Stimulated activated CD8-positive, alpha-beta memory T cell treated with anti-CD3 and anti-CD28 coated beads, Interleukin-12 subunit alpha, Interleukin-12 subunit beta, amount 100 ng/mL, for 24 hours (primary cell): Measurements from ENCODE around the gene HOXD10.

Experiments used
- DNase-seq: peaks from one replicate; pipeline ENCODE4 v3.0.0-alpha.2; 2020; ENCODE audit errors: extremely low read depth

HOXD10 gene

DNA sequence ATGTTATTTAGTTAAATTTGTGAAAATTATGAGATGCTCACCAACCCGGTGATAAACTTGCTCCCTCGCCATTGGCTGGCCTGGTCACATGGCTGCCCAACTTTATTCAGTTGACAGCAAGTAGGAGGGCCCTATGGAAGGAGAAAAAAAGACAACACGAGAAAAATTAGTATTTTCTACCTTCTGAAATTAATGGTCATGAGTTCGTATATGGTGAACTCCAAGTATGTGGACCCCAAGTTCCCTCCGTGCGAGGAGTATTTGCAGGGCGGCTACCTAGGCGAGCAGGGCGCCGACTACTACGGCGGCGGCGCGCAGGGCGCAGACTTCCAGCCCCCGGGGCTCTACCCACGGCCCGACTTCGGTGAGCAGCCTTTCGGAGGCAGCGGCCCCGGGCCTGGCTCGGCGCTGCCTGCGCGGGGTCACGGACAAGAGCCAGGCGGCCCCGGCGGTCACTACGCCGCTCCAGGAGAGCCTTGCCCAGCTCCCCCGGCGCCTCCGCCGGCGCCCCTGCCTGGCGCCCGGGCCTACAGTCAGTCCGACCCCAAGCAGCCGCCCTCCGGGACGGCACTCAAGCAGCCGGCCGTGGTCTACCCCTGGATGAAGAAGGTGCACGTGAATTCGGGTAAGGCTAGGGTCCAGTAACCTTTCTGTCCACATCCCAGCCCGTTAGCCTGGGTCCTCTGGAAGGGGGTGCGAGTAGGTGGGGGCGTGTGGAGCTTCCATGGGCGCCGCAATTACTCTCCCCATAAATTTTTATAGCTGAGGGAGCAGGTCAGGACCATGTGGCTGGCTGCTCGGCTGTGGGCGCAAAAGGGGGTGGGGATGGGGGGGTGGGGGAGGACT lies 35.1 kb downstream of the HOXD10 start, which contains the start of gene HOXD4:
HOXD4 (plus strand) TSS at position 109 of the 846 bp plus-strand sequence; CDS start at position 193, 84 bp downstream.
- DNase-seq: no peak

DNA sequence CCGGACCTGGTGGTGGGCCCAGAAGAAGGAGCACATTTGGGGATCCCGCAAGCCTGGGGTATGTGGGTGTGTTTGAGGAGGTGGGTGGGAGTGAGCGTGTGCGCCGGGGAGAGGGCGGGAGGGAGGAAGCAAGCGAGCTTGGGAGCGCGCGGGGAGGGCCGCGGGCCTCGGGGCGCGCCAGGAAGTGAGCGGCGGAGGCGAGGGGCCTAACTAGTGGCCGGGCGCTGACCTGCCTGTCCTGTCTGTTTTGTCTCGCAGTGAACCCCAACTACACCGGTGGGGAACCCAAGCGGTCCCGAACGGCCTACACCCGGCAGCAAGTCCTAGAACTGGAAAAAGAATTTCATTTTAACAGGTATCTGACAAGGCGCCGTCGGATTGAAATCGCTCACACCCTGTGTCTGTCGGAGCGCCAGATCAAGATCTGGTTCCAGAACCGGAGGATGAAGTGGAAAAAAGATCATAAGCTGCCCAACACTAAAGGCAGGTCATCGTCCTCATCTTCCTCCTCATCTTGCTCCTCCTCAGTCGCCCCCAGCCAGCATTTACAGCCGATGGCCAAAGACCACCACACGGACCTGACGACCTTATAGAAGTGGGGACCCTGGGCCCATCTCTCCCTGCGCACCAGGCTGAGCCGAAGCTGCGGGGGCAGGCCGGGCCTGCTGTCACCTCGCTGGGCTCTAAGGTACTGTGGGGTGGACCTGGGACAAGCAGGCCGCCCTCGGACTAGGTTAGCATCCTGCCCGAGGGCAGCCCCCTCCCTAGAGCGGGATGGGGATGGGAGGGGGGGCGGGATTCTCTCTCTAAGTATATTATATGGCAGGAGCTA lies 36.0 kb downstream of the HOXD10 start:
- no peak for DNase-seq

DNA sequence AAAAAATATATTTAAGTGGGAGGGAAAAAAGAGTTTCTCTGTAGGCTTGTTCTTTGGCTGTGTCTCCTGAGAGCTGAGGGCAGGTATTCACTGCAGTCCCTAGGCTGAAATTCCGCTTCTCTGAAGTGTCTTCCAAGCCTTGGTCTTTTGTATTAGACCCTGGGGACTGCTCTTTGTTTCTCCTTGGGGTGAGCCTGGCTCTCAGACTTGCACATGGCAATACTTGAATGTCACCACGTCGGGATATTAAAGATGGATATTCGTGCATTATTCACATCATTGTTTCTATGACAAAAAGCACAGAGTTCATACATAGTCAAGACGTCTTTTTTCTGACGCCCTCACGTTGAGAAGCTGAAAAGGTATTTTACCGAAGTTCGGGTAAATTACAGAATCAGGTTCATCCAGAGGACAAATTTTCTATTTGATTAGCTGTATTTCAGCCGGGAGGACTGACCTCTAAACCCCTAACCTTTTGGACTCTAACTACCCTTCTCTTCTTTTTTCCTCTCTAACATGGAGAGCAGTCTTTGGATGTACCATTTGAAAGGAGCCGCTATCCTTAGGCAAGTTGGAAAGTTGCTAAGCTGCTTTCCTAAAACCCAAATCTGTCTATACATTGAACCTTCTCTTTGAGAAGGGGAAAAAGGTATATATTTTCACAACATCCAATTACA lies 38.1 kb downstream of the HOXD10 start:
- DNase-seq: no peak

- DNase-seq: no peak
Observed at GRCh38 chr2:176155356-176156044, 38.9 kb downstream of the HOXD10 start.

- no peak for DNase-seq
Observed at GRCh38 chr2:176156301-176156806, 39.8 kb downstream of the HOXD10 start.

GRCh38 chr2:176156807-176157498 lies 40.4 kb downstream of the HOXD10 start, which contains the start of gene HOXD3:
TSS of gene HOXD3 (plus strand) at chr2:176157307. CDS start at chr2:176169115, 11,808 bp downstream.
- DNase-seq: no peak

GRCh38 chr2:176157499-176158185 lies 41.1 kb downstream of the HOXD10 start:
- no peak for DNase-seq

DNA sequence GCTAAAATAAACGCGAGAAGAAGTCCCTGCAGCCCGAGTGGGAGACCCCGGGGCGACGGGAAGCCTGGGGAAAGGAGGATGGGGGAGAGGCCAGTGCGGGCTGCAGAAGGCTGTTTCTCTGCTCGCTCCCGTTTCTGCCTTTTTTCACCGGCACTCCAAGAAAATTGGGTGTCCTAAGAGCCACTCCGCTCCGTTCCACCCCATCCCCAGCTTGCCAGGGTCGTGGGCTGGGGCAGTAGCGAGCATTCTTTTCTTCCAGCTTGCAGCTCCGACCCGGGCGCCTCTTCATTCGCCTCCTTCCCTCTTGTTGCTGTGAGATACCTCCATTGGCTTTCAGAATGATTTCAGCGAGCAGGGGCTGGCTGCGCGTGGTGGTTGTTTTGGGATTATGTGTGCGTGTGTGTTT lies 41.6 kb downstream of the HOXD10 start:
- DNase-seq: no peak

GRCh38 chr2:176158855-176159662 lies 42.5 kb downstream of the HOXD10 start:
- no peak for DNase-seq

DNA sequence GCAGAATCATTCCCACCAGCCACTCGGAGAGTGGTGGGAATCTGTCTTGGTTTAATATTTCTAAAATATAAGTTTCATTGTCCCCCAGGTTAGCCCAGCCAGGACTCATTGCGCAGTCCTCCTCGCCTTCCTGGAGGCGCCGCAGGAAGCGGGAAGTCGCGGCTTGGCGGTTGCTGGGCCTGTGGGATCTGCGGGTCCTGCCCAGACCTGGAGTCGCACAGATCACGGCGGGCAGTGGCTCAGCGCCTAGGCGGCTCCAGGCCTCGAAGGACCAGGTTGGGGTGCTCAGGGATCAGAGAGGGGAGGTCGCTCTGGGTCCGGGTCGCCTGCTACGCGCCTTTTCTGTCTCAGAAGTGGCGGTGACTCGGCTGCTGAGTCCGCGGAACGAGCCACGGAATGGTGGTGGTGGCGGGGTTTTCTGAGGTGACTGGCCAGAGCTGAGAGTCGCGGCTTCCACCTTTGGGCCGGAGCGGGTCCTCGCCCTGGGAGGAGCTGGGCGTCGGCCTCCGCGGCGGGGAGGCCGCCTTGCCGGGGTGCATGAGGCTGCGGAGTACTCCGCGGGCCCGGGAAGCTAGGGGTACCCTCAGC lies 43.2 kb downstream of the HOXD10 start:
- no peak for DNase-seq

GRCh38 chr2:176160251-176160985 lies 43.8 kb downstream of the HOXD10 start:
- DNase-seq: no peak

DNA sequence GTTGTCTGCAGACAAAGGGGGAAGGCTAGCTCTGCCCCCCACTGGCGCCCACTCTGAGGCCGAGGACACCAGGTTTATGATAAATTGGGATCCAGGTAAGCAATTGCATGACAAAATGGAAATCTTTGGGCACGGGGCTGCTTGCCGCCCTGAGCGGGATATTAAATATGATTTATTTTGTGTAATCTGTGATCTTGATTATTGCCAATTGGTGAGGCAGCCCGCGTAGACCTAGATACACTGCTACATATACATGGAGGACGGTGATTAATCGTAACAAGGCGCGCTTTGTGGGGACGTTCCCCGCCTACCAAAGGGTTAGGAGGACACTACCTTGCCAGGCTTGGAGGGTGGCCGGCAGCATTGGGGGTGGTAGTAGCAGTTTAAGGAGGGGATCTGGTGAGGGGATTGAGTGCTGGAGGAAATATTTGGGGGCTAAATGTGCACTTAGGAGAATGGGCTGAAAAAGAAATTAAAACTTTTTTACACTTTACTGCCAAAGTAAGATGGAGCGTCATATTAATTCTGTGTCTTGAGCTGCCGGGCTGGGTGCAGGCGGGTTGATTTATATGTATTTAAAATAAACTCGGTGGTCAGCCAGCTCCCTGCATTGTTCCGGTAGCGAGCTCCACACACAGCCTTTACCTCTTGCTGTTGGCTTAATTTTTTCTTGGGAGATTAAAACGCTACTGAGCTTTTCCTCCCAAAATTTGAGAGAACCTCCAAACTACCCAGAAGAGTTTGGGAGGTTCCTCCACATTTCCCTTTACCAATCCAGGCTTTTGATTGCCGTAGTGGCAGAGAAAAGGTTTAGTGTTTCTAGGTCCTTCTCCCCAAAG lies 44.6 kb downstream of the HOXD10 start:
- DNase-seq: no peak

DNA sequence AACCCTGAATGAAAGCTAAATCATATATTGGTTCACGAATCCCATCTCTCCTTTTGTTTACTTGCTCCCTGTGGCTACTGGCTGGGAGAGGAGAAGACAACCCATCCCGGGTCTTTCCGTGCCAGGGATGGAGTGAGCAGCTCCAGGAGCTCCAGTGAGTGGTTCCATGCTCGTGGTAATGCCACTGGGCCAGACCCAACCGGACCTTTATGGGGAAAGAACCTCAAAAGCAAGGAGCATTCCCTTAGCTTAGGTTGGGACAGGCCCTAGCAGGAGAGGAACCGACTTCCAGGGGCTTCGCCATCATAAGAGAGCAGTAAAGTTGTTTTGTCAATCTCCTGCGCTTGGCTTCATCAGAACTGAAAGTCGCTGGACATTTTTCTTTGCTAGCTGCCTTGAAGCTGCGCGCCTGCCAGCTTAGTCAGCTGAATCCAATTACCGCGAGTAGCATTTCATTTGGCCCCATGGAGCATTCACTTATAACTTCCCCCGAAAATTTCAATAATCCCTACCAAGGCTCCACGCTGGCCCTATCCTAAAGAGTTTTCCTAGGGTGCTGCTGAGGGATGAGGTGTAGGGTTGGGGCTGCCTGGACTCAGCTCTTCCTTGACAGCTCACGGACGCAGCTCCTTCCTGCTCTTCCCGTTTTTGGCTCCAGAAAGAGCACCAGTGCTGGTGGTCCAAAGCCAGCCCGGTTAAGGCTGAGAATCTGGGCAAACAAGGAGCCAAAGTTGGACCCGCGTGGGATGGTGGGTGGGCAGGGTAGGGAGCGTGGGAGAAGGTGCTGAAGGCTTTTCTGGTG lies 45.4 kb downstream of the HOXD10 start:
- no peak for DNase-seq

DNA sequence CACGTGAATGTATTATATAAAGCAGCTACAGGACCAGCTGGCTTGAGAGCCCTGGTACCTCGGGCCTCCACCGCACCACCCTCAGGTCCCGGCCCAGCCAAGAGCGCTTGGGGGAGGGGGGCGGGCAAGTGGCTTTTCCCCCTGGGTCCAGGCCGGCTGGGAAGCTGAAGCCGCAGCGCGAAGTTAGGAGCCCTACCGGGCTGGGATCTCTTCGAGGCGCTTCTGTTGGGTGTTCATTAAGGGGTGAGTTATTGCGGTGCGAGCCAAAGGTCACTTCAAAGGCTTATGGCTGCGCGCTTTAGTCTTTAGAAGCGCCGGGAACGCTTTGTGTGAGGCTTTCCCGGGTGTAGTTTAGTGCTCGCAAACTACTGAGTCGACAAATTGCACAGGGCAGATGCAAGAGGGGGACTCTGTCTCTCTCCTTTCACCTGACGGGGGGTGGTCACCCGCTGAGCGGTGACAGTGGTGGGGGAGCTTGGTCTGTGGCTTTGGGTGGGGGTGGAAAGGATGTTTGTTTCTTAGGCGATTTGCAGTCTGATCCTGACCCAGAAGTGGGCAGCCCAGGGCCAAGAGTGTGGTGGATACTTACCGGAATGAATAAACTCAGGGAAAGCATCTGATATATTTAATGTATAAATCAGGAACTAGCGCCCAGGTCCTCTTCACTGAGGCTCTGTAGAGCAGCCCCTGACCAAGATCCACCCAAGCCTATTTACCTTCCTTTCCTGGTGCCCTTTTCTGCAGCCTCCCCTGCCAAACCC lies 46.5 kb downstream of the HOXD10 start:
- DNase-seq: no peak

DNA sequence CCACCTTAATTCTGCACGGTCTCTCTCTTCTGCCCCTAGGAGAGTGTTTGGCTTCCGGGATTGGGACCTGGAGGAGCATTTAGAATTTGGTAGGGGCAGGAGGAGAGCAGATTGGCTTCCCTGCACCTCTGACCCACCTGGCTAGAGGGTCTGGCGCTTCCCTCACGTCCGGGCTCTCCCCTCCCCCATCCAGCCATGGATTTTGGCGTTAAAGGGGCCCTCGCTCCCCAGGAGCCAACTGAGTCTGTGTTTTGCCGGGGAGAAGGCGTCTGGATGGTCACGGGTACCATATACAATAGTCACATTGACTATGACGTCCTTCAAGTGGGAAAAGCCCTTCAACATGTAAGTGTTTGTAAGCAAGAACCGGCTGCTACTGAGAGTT lies 47.1 kb downstream of the HOXD10 start:
- DNase-seq: no peak

DNA sequence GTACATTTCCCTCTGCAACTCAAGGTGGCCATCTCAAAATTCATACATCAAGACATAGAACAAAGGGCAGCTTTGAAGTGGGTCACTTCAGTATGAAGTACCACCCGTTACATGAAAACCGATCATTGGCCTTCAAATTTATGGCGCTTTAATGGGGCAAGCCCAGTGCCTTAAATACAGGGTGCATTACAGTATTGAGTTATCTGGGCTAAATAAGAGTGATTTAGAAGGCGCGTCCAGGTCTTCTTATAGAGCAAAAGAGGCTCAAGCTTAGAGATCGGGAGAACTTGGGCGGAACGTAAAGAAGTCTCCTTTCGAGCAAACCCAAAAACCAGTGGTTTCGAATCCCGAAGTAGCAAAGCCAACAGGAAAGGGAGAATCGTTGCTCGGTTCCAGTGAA lies 47.6 kb downstream of the HOXD10 start:
- DNase-seq: no peak
